ENCODE data around the gene HECW1.

The HECW1 gene

DNA sequence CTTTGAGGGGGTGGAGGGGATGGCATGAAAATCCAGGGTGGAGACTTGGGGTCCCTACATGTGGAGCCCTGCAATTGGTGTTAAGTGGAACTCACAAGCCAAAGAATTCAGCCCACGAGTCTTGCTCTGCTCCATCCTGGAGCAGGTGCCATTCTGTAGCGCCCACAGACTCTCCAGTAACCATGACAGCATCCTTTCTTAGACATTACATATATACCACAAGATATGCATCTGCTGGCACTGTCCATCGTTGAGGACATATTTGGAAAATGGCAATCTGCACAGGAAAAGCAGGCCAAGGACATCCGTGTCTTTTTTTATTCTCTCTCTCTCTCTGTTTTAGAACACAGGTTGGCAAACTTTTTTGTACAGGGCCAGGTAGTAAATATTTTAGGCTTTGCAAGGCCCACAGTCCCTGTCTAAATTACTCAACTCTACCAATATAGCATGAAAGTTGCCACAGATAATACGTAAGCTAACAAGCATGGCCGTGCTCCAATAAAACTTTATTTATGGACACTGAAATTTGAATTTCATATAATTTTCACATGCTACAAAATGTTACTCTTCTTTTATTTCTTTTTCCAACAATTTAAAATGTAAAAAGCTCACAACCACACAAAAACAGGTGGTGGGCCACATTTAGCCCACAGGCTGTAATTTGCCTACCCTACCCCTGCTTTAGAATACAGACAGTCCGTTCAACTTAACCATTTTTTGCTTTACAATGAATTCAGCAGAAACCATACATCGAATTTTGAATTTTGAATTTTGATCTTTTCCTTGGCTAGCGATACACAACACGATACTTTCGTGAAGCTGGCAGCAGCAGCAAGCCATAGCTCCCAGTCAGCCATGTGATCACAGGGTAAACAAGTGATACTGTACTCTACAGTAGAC lies 329.0 kb downstream of the HECW1 start:
- no peak for DNase-seq

DNA sequence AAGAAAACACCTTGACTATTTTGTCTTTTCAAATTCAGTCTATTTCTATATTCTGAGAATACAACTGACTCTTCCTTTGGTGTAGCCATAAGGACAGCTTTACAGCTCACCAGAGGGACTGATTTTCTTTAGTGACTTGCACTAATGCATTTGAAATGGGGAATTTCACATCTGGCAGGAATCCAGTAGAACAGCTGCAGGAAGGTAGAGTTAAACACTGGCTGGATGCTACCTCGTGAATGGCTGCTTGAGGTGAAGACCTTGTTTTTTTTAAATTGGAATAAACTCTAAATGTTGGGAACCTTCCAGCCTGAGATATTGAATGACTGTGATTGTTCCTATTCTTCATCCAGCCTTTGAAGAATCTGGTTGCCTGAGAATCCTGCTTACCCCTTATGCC lies 330.9 kb downstream of the HECW1 start:
- DNase-seq = no peak

- no peak for DNase-seq
Measured at GRCh38 chr7:43444711-43445578, 332.5 kb downstream of the HECW1 start.

DNA sequence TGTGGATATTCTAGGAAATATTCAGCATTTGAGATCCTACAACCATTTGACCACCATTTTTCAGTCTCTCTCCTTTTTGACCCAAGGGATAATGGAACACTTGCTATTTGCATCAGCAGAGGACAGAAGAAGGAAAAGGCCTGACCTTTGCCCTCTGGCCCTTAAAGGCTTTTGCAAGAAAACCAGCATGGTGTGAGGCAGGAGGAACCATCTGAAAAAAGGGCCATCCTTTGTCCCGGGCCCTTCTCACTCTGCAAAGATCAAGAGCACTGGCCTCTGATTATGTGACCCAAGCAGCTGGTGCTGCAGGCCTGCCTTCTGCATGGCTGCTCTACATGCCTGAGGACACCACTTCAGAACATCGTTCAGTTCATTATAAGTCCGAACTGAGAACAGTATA lies 337.1 kb downstream of the HECW1 start:
- no peak for DNase-seq

DNA sequence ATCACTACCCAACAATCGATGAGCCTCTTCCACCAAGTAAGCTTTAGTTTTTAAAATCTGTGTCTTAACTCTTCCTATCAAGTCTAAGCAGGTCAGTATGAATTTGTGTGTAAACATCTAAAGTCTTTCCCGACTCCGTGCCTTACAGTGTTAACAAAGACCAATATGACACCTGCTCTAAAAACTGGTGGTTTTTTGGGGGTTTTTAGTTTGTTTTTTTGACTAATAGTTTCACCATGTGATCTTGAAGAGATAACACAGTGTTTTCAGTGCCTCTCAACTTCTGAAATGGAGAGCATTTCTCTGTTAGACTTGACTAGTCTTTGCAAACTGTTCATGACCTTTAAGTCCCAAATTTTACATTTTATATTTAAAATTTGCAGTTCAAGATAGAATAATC lies 338.4 kb downstream of the HECW1 start:
- no peak for DNase-seq

DNA sequence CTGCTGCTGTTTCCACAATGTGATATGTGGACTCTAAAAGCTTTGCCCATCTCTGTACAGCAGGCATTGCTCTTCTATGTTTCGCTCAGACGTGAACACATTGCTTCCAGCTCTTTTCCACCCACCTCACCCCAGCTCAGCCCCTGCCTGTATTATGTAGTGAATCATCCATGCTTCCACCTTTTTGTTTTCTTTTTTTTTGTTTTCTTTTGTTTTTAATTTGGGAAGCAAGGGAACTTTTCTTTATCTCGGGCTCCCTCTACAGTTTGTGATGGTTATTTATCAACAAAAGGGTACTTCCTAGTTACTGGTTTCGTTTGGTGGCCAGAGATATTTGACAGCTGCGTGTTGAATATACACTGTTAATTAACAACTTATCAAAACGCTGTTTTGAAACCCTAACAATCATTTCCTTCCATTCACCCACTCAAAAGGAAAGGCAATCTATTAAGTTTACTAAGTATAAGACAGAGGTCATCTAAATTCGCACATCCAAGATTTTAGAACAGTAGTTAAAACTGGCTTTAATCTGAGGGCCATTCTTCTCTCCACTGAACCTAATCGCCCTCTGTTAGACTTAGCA lies 342.6 kb downstream of the HECW1 start:
- DNase-seq = no peak

GRCh38 chr7:43456200-43456599 lies 343.8 kb downstream of the HECW1 start:
- no peak for DNase-seq

DNA sequence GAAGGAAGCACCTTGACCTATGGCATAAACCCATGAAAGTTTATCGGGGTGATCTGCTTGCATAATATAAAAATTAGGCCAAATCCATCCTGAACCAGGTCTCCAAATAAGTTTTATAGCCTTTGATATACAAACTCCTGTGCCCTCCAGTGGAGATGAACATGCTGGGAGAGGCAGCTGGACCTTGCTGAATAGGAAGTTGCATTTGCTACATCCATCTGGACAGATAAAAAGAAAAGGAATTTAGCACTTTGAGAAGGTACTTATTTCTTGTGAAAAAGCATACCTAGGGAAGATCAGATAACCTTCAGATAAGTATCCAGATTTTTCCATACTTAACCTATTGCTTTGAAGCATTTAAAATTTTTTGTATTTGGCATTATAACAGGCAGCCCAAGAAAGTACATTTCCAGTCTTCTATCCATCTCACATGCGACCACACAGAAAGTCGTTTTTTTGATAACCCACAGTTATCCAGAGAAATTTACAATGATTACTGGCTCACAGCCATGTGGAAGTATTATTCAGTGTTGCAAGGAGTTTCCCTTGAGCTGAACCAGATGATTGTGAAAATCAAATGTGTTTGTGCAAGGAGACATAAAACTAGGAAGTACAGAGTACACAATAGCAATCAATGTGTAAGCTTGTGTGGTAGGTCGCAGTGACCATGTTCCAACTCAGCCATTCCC lies 346.0 kb downstream of the HECW1 start:
- DNase-seq = no peak

DNA sequence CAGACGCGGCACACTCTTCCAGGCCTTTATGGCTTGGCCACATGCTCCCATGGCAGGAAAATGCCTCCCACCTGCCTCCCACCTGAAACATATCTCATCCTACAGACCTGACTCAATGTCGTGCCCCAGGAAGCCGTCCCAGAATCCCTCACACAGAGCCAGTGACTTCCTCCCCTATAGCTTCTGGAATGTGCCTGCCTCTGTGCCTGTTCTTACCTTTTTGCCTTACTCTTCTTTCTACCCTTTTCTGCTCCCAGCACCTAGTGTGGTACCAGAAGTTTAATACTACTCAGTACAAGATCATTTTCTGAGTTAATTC lies 346.5 kb downstream of the HECW1 start:
- no peak for DNase-seq

DNA sequence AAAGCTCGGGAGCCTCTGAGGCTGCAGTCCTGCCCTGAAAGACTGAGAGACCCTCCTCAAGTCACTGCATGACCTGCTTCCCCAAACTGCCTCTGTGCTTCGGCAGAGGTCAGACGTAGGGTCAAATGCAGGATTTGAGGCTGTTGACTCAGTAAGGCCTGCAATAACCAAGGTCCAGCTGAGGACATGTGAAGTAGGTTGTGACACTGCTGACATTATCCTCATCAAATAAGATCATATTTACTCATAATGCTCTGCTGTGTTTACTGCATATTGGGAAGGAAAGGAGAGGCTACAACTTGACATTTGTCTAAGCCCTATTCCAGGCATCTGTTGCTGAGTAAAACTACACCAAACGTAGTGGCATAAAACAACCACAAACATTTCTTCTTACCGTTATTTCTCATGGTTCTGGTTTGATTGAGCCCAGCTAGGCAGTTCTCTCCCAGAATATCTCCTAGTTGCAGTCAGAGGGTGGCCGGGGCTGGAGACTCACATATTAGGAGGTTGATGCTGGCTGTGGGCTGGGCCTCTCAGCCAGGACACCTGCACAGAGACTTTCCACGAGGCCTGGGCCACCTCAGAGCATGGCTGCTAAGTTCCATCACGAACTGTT lies 348.4 kb downstream of the HECW1 start:
- no peak for DNase-seq

DNA sequence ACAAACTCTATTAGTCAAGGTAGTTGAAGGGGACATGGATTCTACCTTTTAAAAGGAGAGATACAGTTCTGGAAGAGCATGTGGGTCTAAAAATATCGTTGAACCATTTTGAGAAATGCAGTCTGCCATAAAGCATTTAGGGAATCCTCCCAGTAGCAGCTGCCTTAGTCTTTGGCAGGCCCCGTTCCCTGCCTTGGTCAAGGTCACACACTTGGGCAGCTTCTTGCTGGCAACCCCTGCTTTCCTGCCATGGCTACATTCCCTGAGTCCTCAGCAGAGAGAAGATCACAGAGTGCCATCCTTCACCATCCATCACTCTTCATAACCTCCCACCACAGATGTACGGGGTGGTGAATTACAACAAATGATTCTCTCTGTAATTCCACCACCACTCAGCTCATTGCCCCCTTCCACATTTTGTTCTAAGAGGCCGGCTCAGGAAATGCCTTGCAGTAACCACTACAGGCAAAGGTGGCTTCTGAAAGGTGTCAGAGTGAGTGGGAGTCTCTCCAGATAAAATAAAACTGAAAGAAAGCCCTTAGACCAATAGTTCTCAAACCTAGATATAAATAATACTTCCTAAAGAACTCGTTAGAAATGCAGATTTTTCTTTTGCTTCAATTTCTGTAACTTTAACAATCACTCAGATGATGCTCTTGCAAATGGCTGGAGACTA lies 349.0 kb downstream of the HECW1 start:
- DNase-seq = no peak

- no peak for DNase-seq
Measured at GRCh38 chr7:43462836-43463235, 350.4 kb downstream of the HECW1 start.

GRCh38 chr7:43463401-43463980 lies 351.0 kb downstream of the HECW1 start:
- DNase-seq = no peak

DNA sequence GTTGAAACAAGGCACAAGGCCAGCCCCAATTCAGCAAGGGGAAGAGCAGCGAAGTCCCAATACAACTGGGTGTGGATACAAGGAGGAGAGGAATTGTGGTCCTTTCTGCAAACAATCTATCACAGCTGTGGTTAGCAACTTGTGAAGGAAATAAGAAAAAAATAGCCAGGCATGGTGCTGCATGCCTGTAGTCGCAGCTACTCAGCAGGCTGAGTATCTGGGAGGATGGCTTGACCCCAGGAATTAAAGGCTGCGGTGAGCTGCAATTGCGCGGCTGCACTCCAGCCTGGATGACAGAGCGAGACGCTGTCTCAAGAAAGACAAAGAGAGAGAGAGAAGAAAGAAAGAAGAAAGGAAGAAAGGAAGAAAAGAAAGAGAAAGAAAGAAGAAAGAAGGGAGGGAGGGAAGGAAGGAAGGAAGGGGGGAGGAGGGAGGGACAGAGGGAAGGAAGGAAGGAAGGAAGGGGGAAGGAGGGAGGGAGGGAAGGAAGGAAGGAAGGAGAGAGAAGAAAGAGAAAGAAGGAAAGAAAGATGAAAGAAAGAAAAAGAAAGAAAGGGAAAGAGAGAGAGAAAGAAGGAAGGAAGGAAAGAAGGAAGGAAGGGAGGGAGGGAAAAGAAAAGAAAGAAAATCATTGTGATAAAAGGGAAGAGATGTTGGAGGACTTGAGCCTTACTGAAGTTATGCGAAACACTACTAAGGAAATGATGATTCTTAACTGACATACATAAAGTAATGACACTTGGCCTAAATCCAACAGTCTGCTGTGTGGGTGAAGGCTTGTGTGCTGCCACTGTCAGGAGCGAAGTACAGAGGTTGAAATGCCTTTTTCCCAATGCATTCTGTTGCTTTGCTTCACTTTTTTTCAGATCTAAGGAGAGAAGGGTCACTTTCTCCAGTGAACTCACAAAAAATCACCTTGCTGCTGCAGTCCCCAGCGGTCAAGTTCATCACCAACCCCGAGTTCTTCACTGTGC lies 353.4 kb downstream of the HECW1 start:
- DNase-seq = no peak

DNA sequence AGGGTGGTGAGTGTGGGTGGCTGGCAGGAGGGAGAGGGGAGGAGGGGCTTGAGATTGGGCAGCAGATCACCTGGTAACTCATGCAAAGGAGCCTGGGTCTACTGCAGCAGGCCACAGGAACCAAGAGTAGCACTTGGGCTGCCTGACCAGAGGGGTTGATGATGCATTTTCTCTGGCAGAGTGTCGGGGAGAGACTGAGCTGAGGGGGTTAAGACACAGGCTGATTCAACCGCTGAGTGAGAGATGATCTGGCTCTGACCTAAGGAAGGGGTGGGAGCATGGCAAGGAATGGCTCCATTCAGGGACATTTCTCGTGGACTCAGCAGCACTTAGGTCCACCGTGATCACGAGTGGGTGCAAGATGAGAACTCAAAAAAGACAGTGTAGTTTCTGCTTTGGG lies 355.0 kb downstream of the HECW1 start:
- DNase-seq = no peak

DNA sequence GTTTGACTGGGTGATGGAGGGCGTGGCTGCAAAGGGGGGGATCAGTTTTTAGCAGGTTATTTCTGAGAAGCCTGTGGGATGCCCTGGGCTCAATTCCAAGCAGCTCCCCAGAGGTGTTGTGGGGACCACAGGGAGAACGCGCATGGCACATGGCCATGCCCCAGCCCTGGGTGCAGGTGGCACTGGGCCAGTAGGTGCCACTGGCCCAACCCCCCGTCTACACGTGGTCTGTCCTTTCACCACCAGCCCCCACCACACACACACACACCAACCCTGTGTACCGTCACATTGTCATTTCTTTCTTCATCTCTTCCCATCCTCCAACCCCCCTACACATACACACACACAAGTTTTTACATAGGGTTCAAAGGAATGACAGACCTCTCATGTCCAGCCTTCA lies 355.4 kb downstream of the HECW1 start:
- DNase-seq = no peak

GRCh38 chr7:43469051-43469450 lies 356.6 kb downstream of the HECW1 start:
- no peak for DNase-seq

DNA sequence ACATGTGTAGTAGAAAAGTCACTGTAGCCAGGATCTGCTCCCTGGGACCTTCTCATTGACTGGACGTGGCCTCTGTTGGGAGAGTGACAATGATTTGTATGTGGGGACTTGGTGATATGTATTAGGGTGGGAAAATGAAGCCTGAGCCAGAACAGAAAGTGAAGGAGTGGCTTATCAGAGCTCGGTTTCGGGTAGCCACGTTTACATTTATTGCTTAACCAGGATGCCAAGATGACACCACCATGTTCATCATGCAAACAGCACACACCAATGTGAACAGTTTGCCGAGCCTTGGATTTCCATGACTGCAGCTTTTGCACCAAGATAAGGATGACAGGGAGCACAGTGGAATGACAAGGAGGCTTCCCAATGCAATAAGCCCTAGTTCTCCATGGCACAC lies 357.7 kb downstream of the HECW1 start:
- DNase-seq = no peak

DNA sequence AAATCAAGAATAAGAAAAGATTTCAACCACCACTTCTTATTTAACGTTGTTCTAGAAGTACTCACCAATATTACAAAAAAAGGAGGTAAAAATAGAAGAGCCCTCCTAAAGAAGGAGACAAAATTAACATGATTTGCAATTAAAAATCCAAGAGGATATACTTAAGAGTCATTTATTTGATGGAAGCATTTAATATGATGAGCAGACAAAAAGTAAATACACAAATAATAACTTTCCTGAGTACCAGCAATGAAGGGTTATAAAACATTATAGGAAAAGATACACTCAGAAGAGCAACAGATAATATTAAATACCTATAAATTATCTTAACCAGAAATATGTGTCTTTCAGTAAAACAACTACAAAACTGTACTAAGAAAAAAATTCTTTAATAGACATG lies 363.5 kb downstream of the HECW1 start:
- no peak for DNase-seq

DNA sequence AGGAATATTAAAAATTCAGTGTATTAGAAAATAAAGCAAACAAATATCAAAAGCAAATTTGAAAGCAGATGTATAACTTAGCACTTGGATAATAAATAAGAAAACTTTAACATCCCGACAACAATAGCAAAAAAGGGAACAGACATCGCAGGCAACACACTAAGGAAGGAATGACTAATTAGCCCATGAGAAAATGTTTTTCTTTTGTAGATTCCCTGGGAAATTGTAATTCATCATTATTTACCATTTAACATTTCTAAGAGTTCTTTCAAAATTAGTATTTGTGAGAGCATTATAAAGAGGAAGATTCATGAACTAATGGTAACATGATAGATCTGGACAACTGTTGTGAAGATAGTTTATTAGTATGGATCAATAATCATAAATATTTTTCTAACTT lies 364.4 kb downstream of the HECW1 start:
- no peak for DNase-seq
